BJ (cell line): ENCODE data around the gene SPN. TPM values are rescaled to one million over a fixed set of nuclear protein-coding genes. Genes with fewer than 3 reads are reported as not detected.

Experiments
- CTCF ChIA-PET: fragments of 350-600 bp; formaldehyde crosslinking; extraction: SDS; loops from one replicate; lab custom pipeline; 2021; ENCODE audit warnings: antibody characterized with exemption, inconsistent platforms; lab: Yijun Ruan, JAX
- POLR2A ChIA-PET: fragments of 300-600 bp; sonication (Branson Sonifier 250); formaldehyde crosslinking; extraction: SDS; loops from one replicate; lab custom pipeline; 2021; ENCODE audit warnings: antibody characterized with exemption; lab: Charles Lee
- DNase-seq: peaks from one replicate; pipeline ENCODE4 v3.0.0-alpha.2; 2011; ENCODE audit warnings: low read depth
- H3K27me3 ChIP-seq: 2 replicates; pipeline ENCODE4 v1.6.0; 2011; ENCODE audit warnings: low read length; ENCODE audit not compliant: control insufficient read depth, insufficient read depth
- H3K36me3 ChIP-seq: 2 replicates; pipeline ENCODE4 v1.5.1; 2011; ENCODE audit warnings: low read length; ENCODE audit not compliant: control insufficient read depth, insufficient read depth
- H3K4me3 ChIP-seq: 2 replicates; pipeline ENCODE4 v1.5.1; 2011; ENCODE audit warnings: low read depth, mild to moderate bottlenecking, control low read depth, low read length
- CTCF ChIP-seq: IDR thresholded peaks from 2 replicates; pipeline ENCODE4 v1.5.1; 2011; ENCODE audit warnings: low read depth, mild to moderate bottlenecking, control low read depth, inconsistent platforms, low read length, moderate library complexity; ENCODE audit not compliant: insufficient read depth
- polyA plus RNA-seq: library from polyadenylated mRNA; depleted of rRNA; stranded (reverse); fragments of >200 nt; gene quantifications from 2 replicates; pipeline ENCODE4 v1.2.3, GENCODE V29; 2011

The SPN gene
- polyA plus RNA-seq, 1 experiment = not detected

- POLR2A ChIA-PET = no interaction called here
Measured at GRCh38 chr16:29644338-29644857, 18.6 kb upstream of the SPN start.

GRCh38 chr16:29644973-29645693, 17.9 kb upstream of the SPN start:
- DNase-seq = no peak
- no peak for TF ChIP-seq CTCF
- no peaks in the 10 kb centered on the region for H3K27me3 ChIP-seq
- no peak overlapping the region for H3K4me3 ChIP-seq
- CTCF ChIA-PET = no interaction called here
- POLR2A ChIA-PET = no interaction called here
- H3K36me3 ChIP-seq = no peaks in the 10 kb centered on the region

More at GRCh38 chr16:29644338-29644857, 18.6 kb upstream of the SPN start:
- Histone ChIP-seq H3K36me3 (no peaks in the 10 kb centered on the region), H3K27me3 (no peaks in the 10 kb centered on the region), H3K4me3 (no peak overlapping the region)
- TF ChIP-seq CTCF = no peak
- CTCF ChIA-PET = no interaction called here
- DNase-seq = no peak

- POLR2A ChIA-PET = no interaction called here
- CTCF ChIA-PET = no interaction called here
- DNase-seq = no peak
Measured at GRCh38 chr16:29645694-29646187, 17.3 kb upstream of the SPN start.

GRCh38 chr16:29646947-29647346, 16.1 kb upstream of the SPN start:
- H3K27me3 ChIP-seq = no peaks in the 10 kb centered on the region
- POLR2A ChIA-PET = no interaction called here
- no peaks in the 10 kb centered on the region for H3K36me3 ChIP-seq
- no peak for TF ChIP-seq CTCF
- H3K4me3 ChIP-seq = no peak overlapping the region
- DNase-seq = no peak
- CTCF ChIA-PET = no interaction called here

More at GRCh38 chr16:29645694-29646187, 17.3 kb upstream of the SPN start:
- Histone ChIP-seq H3K27me3 (no peaks in the 10 kb centered on the region), H3K4me3 (no peak overlapping the region), H3K36me3 (no peaks in the 10 kb centered on the region)
- no peak for TF ChIP-seq CTCF

- no peak for TF ChIP-seq CTCF
- DNase-seq = no peak
- POLR2A ChIA-PET = no interaction called here
- no peaks in the 10 kb centered on the region for H3K27me3 ChIP-seq
- no peak overlapping the region for H3K4me3 ChIP-seq
- CTCF ChIA-PET = interaction anchor here (0.6 kb wide), 1 partner anchor 10 kb away, joined by 3 read pairs; no protein-coding TSS in a partner anchor
- no peaks in the 10 kb centered on the region for H3K36me3 ChIP-seq
Measured at GRCh38 chr16:29649588-29650494, 13.2 kb upstream of the SPN start.
